EL (cell line): ENCODE data around the gene TMEM255A.
A peak's percentile ranks its signal among the peaks of the same experiment; 100 is the strongest.

Experiments
- DNase-seq: peaks from one replicate; pipeline ENCODE4 v3.0.0-alpha.2; 2016

Gene TMEM255A

GRCh38 chrX:120306630-120307029 lies 4.6 kb downstream of the TMEM255A start:
- no peak for DNase-seq

- peak; percentile 45 for DNase-seq
Measured at GRCh38 chrX:120305531-120306141, 5.6 kb downstream of the TMEM255A start.

GRCh38 chrX:120304256-120304655 lies 7.0 kb downstream of the TMEM255A start:
- DNase-seq = no peak

GRCh38 chrX:120302434-120302833 lies 8.8 kb downstream of the TMEM255A start:
- peak; percentile 1 for DNase-seq

GRCh38 chrX:120301960-120302359 lies 9.3 kb downstream of the TMEM255A start:
- no peak for DNase-seq

- DNase-seq = no peak
Measured at GRCh38 chrX:120301497-120301896, 9.8 kb downstream of the TMEM255A start.

GRCh38 chrX:120299928-120300327 lies 11.3 kb downstream of the TMEM255A start:
- DNase-seq = no peak

- no peak for DNase-seq
Measured at GRCh38 chrX:120297923-120298322, 13.3 kb downstream of the TMEM255A start.

- no peak for DNase-seq
Measured at GRCh38 chrX:120294651-120295050, 16.6 kb downstream of the TMEM255A start.

- DNase-seq = no peak
Measured at GRCh38 chrX:120293015-120293414, 18.2 kb downstream of the TMEM255A start.

- no peak for DNase-seq
Measured at GRCh38 chrX:120291211-120291610, 20.1 kb downstream of the TMEM255A start.

- no peak for DNase-seq
Measured at GRCh38 chrX:120290107-120290506, 21.2 kb downstream of the TMEM255A start.

- DNase-seq = no peak
Measured at GRCh38 chrX:120287513-120288112, 23.6 kb downstream of the TMEM255A start.

GRCh38 chrX:120286733-120287512 lies 24.3 kb downstream of the TMEM255A start:
- DNase-seq = no peak

- no peak for DNase-seq
Measured at GRCh38 chrX:120282697-120283096, 28.6 kb downstream of the TMEM255A start.

- DNase-seq = no peak
Measured at GRCh38 chrX:120281761-120282160, 29.5 kb downstream of the TMEM255A start.

GRCh38 chrX:120281021-120281624 lies 30.1 kb downstream of the TMEM255A start:
- no peak for DNase-seq

GRCh38 chrX:120274958-120275357 lies 36.3 kb downstream of the TMEM255A start:
- DNase-seq = no peak

GRCh38 chrX:120274145-120274544 lies 37.1 kb downstream of the TMEM255A start:
- DNase-seq = no peak

GRCh38 chrX:120271218-120271617 lies 40.0 kb downstream of the TMEM255A start:
- DNase-seq = no peak

- no peak for DNase-seq
Measured at GRCh38 chrX:120270567-120270966, 40.7 kb downstream of the TMEM255A start.

GRCh38 chrX:120269373-120270035 lies 41.8 kb downstream of the TMEM255A start:
- no peak for DNase-seq

- DNase-seq = no peak
Measured at GRCh38 chrX:120264341-120264740, 46.9 kb downstream of the TMEM255A start.
